GM21526 (cell line): Measurements from ENCODE around the gene TPST2.
A peak's percentile ranks its signal among the peaks of the same experiment; 100 is the strongest.
"Not testable (repeated sequence)": the region's sequence is repeated elsewhere in the genome, so short reads cannot be mapped to it uniquely, and the experiment has no call there.

ENCODE experiments used
- ATAC-seq: cut with Tn5 transposase; IDR thresholded peaks from one replicate; pipeline ENCODE4 v1.9.1; 2021; ENCODE audit warnings: moderate library complexity; ENCODE audit not compliant: unreplicated experiment, low FRiP score

Gene TPST2

GRCh38 chr22:26589845-26590736 is at the start of gene TPST2:
Gene TPST2, minus strand, starts transcription at chr22:26590132. Its CDS starts 48,502 bp downstream, at chr22:26541630.
- ATAC-seq = peak; percentile 60

- no peak for ATAC-seq
These were observed 46.4 kb upstream of the TPST2 start for GRCh38 chr22:26636296-26636695.

- no peak for ATAC-seq
These were observed 45.2 kb upstream of the TPST2 start for GRCh38 chr22:26635117-26635516.

GRCh38 chr22:26634189-26634588 is 44.3 kb upstream of the TPST2 start:
- no peak for ATAC-seq

GRCh38 chr22:26632422-26633155 is 42.7 kb upstream of the TPST2 start:
- no peak for ATAC-seq

GRCh38 chr22:26631282-26631681 is 41.4 kb upstream of the TPST2 start:
- no peak for ATAC-seq

GRCh38 chr22:26629988-26630761 is 40.2 kb upstream of the TPST2 start:
- no peak for ATAC-seq

- ATAC-seq = no peak
These were observed 34.9 kb upstream of the TPST2 start for GRCh38 chr22:26624803-26625202.

- ATAC-seq = no peak
These were observed 34.1 kb upstream of the TPST2 start for GRCh38 chr22:26623984-26624383.

- no peak for ATAC-seq
These were observed 31.7 kb upstream of the TPST2 start, which contains the start of gene CRYBA4 for GRCh38 chr22:26621663-26622062. Gene CRYBA4, plus strand, starts transcription at chr22:26621963. Its CDS starts 634 bp downstream, at chr22:26622597.

- no peak for ATAC-seq
These were observed 30.3 kb upstream of the TPST2 start for GRCh38 chr22:26620197-26620596.

GRCh38 chr22:26619510-26619909 is 29.6 kb upstream of the TPST2 start:
- ATAC-seq = no peak

- ATAC-seq = no peak
These were observed 28.5 kb upstream of the TPST2 start for GRCh38 chr22:26618455-26618854.

- no peak for ATAC-seq
These were observed 27.6 kb upstream of the TPST2 start, which contains the start of gene CRYBB1 for GRCh38 chr22:26617271-26618199. Gene CRYBB1, minus strand, starts transcription at chr22:26618027. Its CDS starts 1,708 bp downstream, at chr22:26616319.

GRCh38 chr22:26616650-26617049 is 26.7 kb upstream of the TPST2 start:
- ATAC-seq = no peak

- no peak for ATAC-seq
These were observed 26.0 kb upstream of the TPST2 start for GRCh38 chr22:26615830-26616435.

- ATAC-seq = no peak
These were observed 25.2 kb upstream of the TPST2 start for GRCh38 chr22:26615149-26615548.

GRCh38 chr22:26614322-26614721 is 24.4 kb upstream of the TPST2 start:
- ATAC-seq = no peak

GRCh38 chr22:26613753-26614152 is 23.8 kb upstream of the TPST2 start:
- not testable (repeated sequence) for ATAC-seq
